SK-N-SH (cell line): ENCODE data around the gene SPSB1. TPM values are rescaled to one million over a fixed set of nuclear protein-coding genes. Genes with fewer than 3 reads are reported as not detected.

ENCODE experiments used
- CTCF ChIA-PET: fragments of 300-600, 350-600 bp; formaldehyde crosslinking; extraction: SDS; loops from one replicate; lab custom pipeline; 2021; lab: Yijun Ruan, JAX
- POLR2A ChIA-PET: fragments of 350-600 bp; sonication (Branson Sonifier 250); formaldehyde crosslinking; extraction: SDS; loops from one replicate; lab custom pipeline; 2020; ENCODE audit warnings: antibody characterized with exemption, inconsistent platforms; lab: Yijun Ruan, JAX
- DNase-seq: peaks from one replicate; pipeline ENCODE4 v3.0.0; 2012
- H2AFZ ChIP-seq: fragments of 200-600 bp; sonication (generic); 2 replicates; pipeline ENCODE4 v1.8.1; 2016; ENCODE audit warnings: antibody characterized with exemption, mild to moderate bottlenecking, low read depth
- H3F3A ChIP-seq: fragments of 200-600 bp; sonication (generic); replicated peaks from 2 replicates; pipeline ENCODE3; 2016; ENCODE audit warnings: antibody characterized with exemption, mild to moderate bottlenecking; ENCODE audit not compliant: insufficient read depth
- H3K27ac ChIP-seq, 2 experiments: fragments of 200-500 bp in 1 of 2; fragments of 200-600 bp in 1 of 2; sonication (Bioruptor generic) in 1 of 2; sonication (generic), shearing (Covaris generic) in 1 of 2; 2 replicates each; pipeline versions ENCODE4 v1.5.1 to v1.6.1; 2014 to 2016; ENCODE audit warnings: low read depth in 2 of 2, inconsistent platforms in 1 of 2, low read length in 1 of 2, mild to moderate bottlenecking in 1 of 2, mixed read lengths in 1 of 2
- H3K27me3 ChIP-seq: fragments of 200-600 bp; sonication (generic), shearing (Covaris generic); 2 replicates; pipeline ENCODE4 v1.6.1; 2016; ENCODE audit warnings: mixed run types; ENCODE audit not compliant: insufficient read depth
- H3K36me3 ChIP-seq, 2 experiments: fragments of 200-500 bp in 1 of 2; fragments of 200-600 bp in 1 of 2; sonication (Bioruptor generic) in 1 of 2; sonication (generic) in 1 of 2; replicated peaks in 1 of 2; 2 replicates each; pipeline versions ENCODE3 to v1.5.1; 2014 to 2016; ENCODE audit warnings: low read length in 1 of 2, mild to moderate bottlenecking in 1 of 2; ENCODE audit not compliant: insufficient read depth in 2 of 2, control insufficient read depth in 1 of 2
- H3K4me1 ChIP-seq, 2 experiments: fragments of 200-500 bp in 1 of 2; fragments of 200-600 bp in 1 of 2; sonication (Bioruptor generic) in 1 of 2; sonication (generic), shearing (Covaris generic) in 1 of 2; 2 replicates each; pipeline versions ENCODE4 v1.5.1 to v1.6.1; 2014 to 2016; ENCODE audit warnings: low read depth in 1 of 2, low read length in 1 of 2, mixed run types in 1 of 2; ENCODE audit not compliant: insufficient read depth in 2 of 2, control insufficient read depth in 1 of 2
- H3K4me2 ChIP-seq: fragments of 200-600 bp; sonication (generic), shearing (Covaris generic); 2 replicates; pipeline ENCODE4 v1.6.1; 2017; ENCODE audit warnings: mixed run types
- H3K4me3 ChIP-seq, 2 experiments: fragments of 200-500 bp in 1 of 2; fragments of 200-600 bp in 1 of 2; sonication (Bioruptor generic) in 1 of 2; sonication (generic), shearing (Covaris generic) in 1 of 2; 2 replicates each; pipeline versions ENCODE4 v1.5.1 to v1.8.1; 2014 to 2016; ENCODE audit warnings: low read depth in 2 of 2, inconsistent platforms in 1 of 2, low read length in 1 of 2, mild to moderate bottlenecking in 1 of 2, mixed read lengths in 1 of 2, moderate library complexity in 1 of 2
- H3K79me2 ChIP-seq: fragments of 200-600 bp; sonication (generic); 2 replicates; pipeline ENCODE4 v1.8.1; 2017; ENCODE audit warnings: mild to moderate bottlenecking; ENCODE audit not compliant: insufficient read depth
- H3K9ac ChIP-seq: fragments of 200-600 bp; sonication (generic); 2 replicates; pipeline ENCODE4 v1.6.1; 2017; ENCODE audit warnings: mixed run types
- H3K9me2 ChIP-seq: fragments of 200-600 bp; sonication (generic); 2 replicates; pipeline ENCODE4 v1.6.1; 2017; ENCODE audit warnings: mixed run types
- H3K9me3 ChIP-seq: fragments of 200-600 bp; sonication (generic); 2 replicates; pipeline ENCODE4 v1.6.1; 2017; ENCODE audit warnings: mixed run types, mild to moderate bottlenecking, moderate library complexity
- H4K20me1 ChIP-seq: fragments of 200-600 bp; sonication (generic); 2 replicates; pipeline ENCODE4 v1.6.1; 2017; ENCODE audit warnings: mild to moderate bottlenecking, mixed run types; ENCODE audit not compliant: insufficient read depth
- CHD2 ChIP-seq: fragments of 150-350 bp; IDR thresholded peaks from 2 replicates; pipeline ENCODE4 v1.6.1; 2018; ENCODE audit warnings: low read length; ENCODE audit not compliant: partially characterized antibody
- CTCF ChIP-seq: fragments of 200-600 bp; sonication (generic); IDR thresholded peaks from 2 replicates; pipeline ENCODE4 v1.6.1; 2017; ENCODE audit warnings: antibody characterized with exemption, mild to moderate bottlenecking, moderate library complexity
- FOXM1 ChIP-seq: IDR thresholded peaks from 2 replicates; pipeline ENCODE4 v1.4.0; 2012; ENCODE audit warnings: low read depth, mild to moderate bottlenecking
- GABPA ChIP-seq: IDR thresholded peaks from 2 replicates; pipeline ENCODE4 v1.4.0; 2012; ENCODE audit warnings: low read depth, mild to moderate bottlenecking
- GATA2 ChIP-seq: sonication (generic); formaldehyde crosslinking; IDR thresholded peaks from 2 replicates; pipeline ENCODE4 v1.5.0; 2020; ENCODE audit warnings: mild to moderate bottlenecking, missing genetic modification reagents
- IRF3 ChIP-seq: fragments of 150-350 bp; IDR thresholded peaks from 2 replicates; pipeline ENCODE4 v1.6.1; 2016; ENCODE audit warnings: mild to moderate bottlenecking, low read depth, low read length
- JUND ChIP-seq: IDR thresholded peaks from 2 replicates; pipeline ENCODE4 v1.4.0; 2012
- MXI1 ChIP-seq: IDR thresholded peaks from 2 replicates; pipeline ENCODE4 v1.6.1; 2012; ENCODE audit warnings: mild to moderate bottlenecking, low read depth, low read length, improper control_type of control experiment
- POLR2AphosphoS5 ChIP-seq: IDR thresholded peaks from 2 replicates; pipeline ENCODE4 v1.6.1; 2012; ENCODE audit warnings: low read depth, low read length
- RCOR1 ChIP-seq: fragments of 150-350 bp; IDR thresholded peaks from 2 replicates; pipeline ENCODE4 v1.6.1; 2017; ENCODE audit warnings: antibody characterized with exemption, low read length
- SIN3A ChIP-seq: IDR thresholded peaks from 2 replicates; pipeline ENCODE4 v1.6.1; 2012; ENCODE audit warnings: low read depth, mild to moderate bottlenecking, low read length, moderate library complexity, borderline replicate concordance
- TEAD4 ChIP-seq: IDR thresholded peaks from 2 replicates; pipeline ENCODE4 v1.4.0; 2012; ENCODE audit warnings: mild to moderate bottlenecking, borderline replicate concordance; ENCODE audit not compliant: insufficient read depth
- USF1 ChIP-seq: IDR thresholded peaks from 2 replicates; pipeline ENCODE4 v1.4.0; 2012; ENCODE audit warnings: low read depth, borderline replicate concordance
- WGBS: methylation state at CpG from one replicate; pipeline ENCODE4 v1.1.6; 2017; ENCODE audit warnings: low lambda C conversion rate; 5-methylcytosine and 5-hydroxymethylcytosine counted together
- polyA plus RNA-seq, 3 experiments: library from polyadenylated mRNA; depleted of rRNA; stranded (reverse); fragments of >200 nt; gene quantifications; 2 replicates each; pipeline ENCODE4 v1.2.3, GENCODE V29; 2012
- TF ChIP-seq, protein P1 (sequence below): IDR thresholded peaks from 2 replicates; pipeline ENCODE4 v1.4.0; 2012; ENCODE audit warnings: low read depth, borderline replicate concordance

The SPSB1 gene
- polyA plus RNA-seq, 1 of the 3 experiments (the other 2 are of a cell fraction), result 9.2 TPM

- Histone ChIP-seq H3K4me1 (peaks cover 0 to 4% of the 10 kb centered on the region in 2 experiments; a peak in 1 of 4 replicates), H3K9me3 (no peaks in the 10 kb centered on the region), H3K4me3 (no peak overlapping the region), H3K4me2 (no peak overlapping the region), H4K20me1 (0 out of 2 replicates have a peak, but pooled peaks cover 4% of the 10 kb centered on the region), H3K9me2 (no peaks in the 10 kb centered on the region), H3K36me3 (no peaks in the 10 kb centered on the region), H3F3A (no peaks in the 10 kb centered on the region), H3K27ac (no peak overlapping the region), H3K79me2 (no peaks in the 10 kb centered on the region), H3K27me3 (no peaks in the 10 kb centered on the region)
- ChIA-PET POLR2A (no interaction called here), CTCF (no interaction called here)
- no peak for DNase-seq
- WGBS, result 96% methylated on average over 7 of the region's 8 CpGs
- TF ChIP-seq FOXM1 (no peak), RCOR1 (no peak), JUND (no peak), CHD2 (no peak), IRF3 (no peak), MXI1 (no peak), CTCF (no peak), SIN3A (no peak), TEAD4 (no peak), GATA2 (CRISPR knock-in tag) (no peak), POLR2AphosphoS5 (no peak), USF1 (no peak), GABPA (no peak)
- TF ChIP-seq, protein P1, sequence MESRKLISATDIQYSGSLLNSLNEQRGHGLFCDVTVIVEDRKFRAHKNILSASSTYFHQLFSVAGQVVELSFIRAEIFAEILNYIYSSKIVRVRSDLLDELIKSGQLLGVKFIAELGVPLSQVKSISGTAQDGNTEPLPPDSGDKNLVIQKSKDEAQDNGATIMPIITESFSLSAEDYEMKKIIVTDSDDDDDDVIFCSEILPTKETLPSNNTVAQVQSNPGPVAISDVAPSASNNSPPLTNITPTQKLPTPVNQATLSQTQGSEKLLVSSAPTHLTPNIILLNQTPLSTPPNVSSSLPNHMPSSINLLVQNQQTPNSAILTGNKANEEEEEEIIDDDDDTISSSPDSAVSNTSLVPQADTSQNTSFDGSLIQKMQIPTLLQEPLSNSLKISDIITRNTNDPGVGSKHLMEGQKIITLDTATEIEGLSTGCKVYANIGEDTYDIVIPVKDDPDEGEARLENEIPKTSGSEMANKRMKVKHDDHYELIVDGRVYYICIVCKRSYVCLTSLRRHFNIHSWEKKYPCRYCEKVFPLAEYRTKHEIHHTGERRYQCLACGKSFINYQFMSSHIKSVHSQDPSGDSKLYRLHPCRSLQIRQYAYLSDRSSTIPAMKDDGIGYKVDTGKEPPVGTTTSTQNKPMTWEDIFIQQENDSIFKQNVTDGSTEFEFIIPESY, result no peak
- TF ChIP-seq, all 33 proteins: peak for 0
- Histone ChIP-seq H3K9ac (no peak overlapping the region), H2AFZ (no peak overlapping the region)
Observed at GRCh38 chr1:9366298-9366697, 73.6 kb downstream of the SPSB1 start.
